ENCODE data around the gene LRCOL1. TPM values are rescaled to one million over a fixed set of nuclear protein-coding genes. Genes with fewer than 3 reads are reported as not detected.
A peak's percentile ranks its signal among the peaks of the same experiment; 100 is the strongest.

The LRCOL1 gene
- total RNA-seq, 2 donors from 2014 or later = not detected

- intact Hi-C loops (cut with DNase I, micrococcal nuclease) = no loop called here
- ATAC-seq = peak; percentile 72
- peak; percentile 69 to 82 for DNase-seq
Measured at GRCh38 chr12:132560614-132561426, 49.6 kb downstream of the LRCOL1 start.

DNA sequence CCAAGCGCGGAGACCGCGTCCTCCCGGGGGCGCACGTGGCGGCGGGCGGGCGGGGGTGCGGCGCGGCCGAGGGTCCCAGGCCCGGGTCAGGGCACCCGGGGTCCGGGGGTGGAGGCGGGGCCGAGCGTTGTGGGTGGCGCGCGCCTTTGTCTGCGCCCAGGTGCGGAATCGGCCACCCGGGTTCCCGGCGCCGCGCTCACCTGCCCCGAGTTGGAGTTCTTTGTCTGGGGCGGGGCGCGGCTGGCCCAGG is 50.1 kb downstream of the LRCOL1 start:
- DNase-seq (peak in 1 of 2 donors; percentile 62), ATAC-seq (peak; percentile 70)
- intact Hi-C loops (cut with DNase I, micrococcal nuclease) = no loop called here

- peak; percentile 76 for ATAC-seq
- peak in 1 of 2 donors; percentile 66 for DNase-seq
Measured at GRCh38 chr12:132559652-132560363, 50.6 kb downstream of the LRCOL1 start.

DNA sequence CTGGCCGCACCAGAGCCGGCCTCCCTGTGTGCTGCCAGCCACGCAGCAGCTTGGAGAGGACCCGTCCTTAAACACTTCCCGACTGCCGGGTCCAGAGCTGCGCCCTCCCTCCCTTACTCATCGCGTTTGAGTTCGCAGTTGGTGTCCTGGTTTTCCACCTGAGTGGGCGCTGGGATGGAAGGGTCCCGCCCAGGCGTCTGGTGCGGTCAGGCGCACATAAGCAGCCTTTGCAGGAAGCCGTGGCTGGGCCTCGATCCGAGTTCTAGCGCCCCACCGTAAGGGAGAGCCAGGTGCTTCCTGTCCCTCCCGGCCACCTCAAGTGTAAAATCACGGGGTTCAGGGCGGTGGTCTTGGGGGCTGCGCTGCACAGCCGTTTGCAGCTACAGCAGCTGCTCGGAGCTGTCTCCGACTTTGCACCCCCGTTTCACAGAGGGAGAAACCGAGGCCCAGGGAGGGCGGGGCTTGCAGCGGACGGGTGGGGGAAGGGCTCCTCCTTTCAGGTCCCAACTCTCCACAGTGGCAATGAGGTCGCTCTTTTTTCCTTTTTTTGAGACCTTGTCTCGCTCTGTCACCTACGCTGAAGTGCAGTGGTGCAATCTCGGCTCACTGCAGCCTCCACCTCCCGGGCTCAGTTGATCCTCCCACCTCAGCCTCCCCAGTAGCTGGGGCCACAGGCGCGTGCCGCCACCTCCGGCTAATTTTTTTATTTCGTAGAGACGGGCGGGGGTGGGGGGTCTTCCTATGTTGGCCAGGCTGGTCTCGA is 51.3 kb downstream of the LRCOL1 start:
- intact Hi-C loops (cut with DNase I, micrococcal nuclease) = no loop called here
- DNase-seq (no peak), ATAC-seq (no peak)

More at GRCh38 chr12:132559652-132560363, 50.6 kb downstream of the LRCOL1 start:
- intact Hi-C loops (cut with DNase I, micrococcal nuclease) = no loop called here

GRCh38 chr12:132558042-132558856 is 52.1 kb downstream of the LRCOL1 start:
- intact Hi-C loops (cut with DNase I, micrococcal nuclease) = no loop called here
- DNase-seq (no peak), ATAC-seq (no peak)

DNA sequence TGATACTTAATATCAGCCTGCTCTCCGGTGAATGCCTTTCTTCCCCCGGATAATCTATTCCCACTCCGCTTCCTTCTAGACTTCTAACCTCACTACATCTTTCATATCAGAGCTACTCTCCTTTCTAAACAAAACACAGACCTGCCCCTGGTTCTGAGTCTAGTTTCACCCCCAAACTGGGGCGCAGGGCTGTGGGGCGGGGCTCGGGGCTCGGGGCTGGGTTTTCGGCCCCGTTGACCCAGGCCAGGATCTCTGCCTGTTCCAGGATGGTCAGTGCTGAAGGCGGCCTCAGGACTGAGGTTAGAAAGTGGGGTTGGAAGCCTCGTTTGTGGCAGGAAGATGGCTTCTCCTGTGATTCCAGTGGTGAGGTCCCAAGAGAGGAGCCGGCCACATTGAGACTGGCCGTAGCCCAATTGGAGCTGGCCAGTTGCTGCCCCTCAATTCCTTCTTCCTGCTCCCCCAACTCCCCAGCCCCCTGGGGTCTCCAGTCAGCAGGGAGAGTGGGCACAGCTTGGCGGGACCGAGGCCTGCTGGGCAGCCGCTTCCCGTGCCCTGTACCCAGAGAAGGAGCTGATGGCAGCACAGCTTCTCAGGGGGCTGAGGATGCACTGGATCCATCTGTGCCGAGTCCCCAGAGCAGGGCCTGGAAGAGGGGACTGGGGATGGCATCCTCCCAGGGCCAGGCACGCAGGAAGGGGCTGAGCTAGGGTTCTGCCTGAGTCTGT is 52.9 kb downstream of the LRCOL1 start:
- no peak for ATAC-seq
- DNase-seq = no peak
- intact Hi-C loops (cut with DNase I, micrococcal nuclease) = no loop called here

DNA sequence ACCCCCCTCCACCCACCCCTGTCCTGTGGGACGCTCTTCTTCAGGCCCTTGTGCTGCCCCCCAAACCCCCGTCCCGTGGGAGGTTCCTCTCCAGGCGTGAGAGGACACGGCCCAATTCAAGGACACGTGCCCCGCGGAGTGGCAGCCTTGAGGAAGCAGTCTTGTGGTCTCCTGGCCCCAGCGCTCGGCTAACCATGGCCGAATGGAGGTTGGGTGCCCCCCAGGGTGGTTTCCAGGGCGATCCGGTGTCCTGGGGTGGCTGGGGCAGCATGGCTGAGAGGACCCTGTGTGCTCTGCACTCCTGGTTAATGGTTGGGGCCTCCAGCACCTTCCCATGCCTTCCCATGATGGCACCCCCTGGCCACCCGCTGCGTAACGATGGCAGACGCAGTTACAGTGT is 53.6 kb downstream of the LRCOL1 start:
- DNase-seq (no peak), ATAC-seq (no peak)
- intact Hi-C loops (cut with DNase I, micrococcal nuclease) = no loop called here

DNA sequence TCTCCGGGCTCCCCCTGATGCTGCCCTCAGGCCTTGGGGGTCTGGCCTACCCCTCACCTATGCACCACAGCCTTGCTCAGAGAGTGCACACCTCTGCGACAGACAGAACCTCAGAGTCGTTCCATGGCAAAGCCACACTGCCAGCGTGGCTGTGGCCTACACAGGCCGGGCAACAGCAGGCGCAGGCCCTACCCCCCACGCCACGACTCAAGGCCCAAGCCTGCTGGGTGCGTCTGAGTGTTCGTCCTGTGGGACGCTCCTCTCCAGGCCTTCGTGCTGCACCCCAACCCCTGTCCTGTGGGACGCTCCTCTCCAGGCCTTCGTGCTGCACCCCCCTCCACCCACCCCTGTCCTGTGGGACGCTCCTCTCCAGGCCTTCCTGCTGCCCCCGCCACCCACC is 54.2 kb downstream of the LRCOL1 start:
- intact Hi-C loops (cut with DNase I, micrococcal nuclease) = no loop called here
- ATAC-seq (no peak), DNase-seq (no peak)

GRCh38 chr12:132555686-132556085 is 54.7 kb downstream of the LRCOL1 start:
- intact Hi-C loops (cut with DNase I, micrococcal nuclease) = no loop called here
- ATAC-seq (no peak), DNase-seq (no peak)

DNA sequence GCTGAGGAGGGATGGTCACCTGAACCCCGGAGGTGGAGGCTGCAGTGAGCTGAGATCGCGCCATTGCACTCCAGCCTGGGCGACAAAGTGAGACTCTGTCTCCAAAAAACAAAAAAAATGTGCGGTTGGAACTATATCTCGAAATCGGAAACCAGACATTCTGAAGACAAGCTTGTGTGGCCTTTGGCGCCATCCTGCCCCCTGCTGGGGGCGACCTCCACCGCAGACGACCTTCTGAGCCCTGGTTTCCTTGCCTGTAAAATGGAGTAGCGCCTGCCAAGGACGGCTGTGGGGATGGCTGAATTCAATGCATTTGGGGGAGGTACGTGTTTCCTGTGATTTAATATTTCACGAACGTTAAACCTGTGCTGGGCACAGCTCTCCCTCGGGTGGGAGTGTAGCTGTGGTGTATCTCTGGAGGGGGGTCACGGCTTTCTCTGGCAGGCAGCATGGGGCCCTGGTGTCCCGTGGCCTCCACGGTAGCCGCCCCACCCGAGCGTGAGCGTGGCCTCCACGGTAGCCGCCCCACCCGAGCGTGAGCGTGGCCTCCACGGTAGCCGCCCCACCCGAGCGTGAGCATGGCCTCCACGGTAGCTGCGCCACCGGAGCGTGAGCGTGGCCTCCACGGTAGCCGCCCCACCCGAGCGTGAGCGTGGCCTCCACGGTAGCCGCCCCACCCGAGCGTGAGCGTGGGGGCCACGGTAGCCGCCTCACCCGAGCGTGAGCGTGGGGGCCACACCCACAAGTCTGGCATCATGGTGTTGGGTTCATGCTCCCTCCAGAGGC is 55.3 kb downstream of the LRCOL1 start:
- ATAC-seq = no peak
- DNase-seq = no peak

More for the DNA sequence above, 55.3 kb downstream of the LRCOL1 start:
- intact Hi-C loops (cut with DNase I, micrococcal nuclease) = no loop called here

Small RNA genes within 50 kb of the gene (microRNA-seq; reads per million reads assigned to microRNA genes)
- 0.53 to 2.7 reads per million in 2 donors for gene MIR6763

Other genes starting within 250 kb of the LRCOL1 start
- 10 to 100 TPM; 63.1 to 82.6 TPM for gene FBRSL1, start 120.4 kb downstream of the LRCOL1 start, total RNA-seq
- under 1 TPM; 0.34 to 0.45 TPM for gene P2RX2, start 8.2 kb upstream of the LRCOL1 start, total RNA-seq
- 10 to 100 TPM; 38.3 to 57.6 TPM for gene POLE, start 76.8 kb upstream of the LRCOL1 start, total RNA-seq
- gene PXMP2, start 77.0 kb upstream of the LRCOL1 start, total RNA-seq = 100 to 1,000 TPM in 1 of 2 donors, 10 to 100 TPM in 1; 93.1 to 112 TPM
- 10 to 100 TPM; 29.7 to 40.0 TPM for gene PGAM5, start 100.3 kb upstream of the LRCOL1 start, total RNA-seq
- 10 to 100 TPM; 41.2 to 50.0 TPM for gene ANKLE2, start 151.2 kb upstream of the LRCOL1 start, total RNA-seq
- gene GOLGA3, start 218.3 kb upstream of the LRCOL1 start, total RNA-seq = 10 to 100 TPM; 81.4 to 88.6 TPM